IgD-negative memory B cell (primary cell): ENCODE data around the gene STK39. TPM values are rescaled to one million over a fixed set of nuclear protein-coding genes. Genes with fewer than 3 reads are reported as not detected.

Experiments
- H3K27ac Mint-ChIP-seq, 3 donors: one replicate each; pipeline ENCODE4 v1.8.0; 2020 to 2022; ENCODE audit warnings: mild to moderate bottlenecking in 3 of 3, mixed read lengths in 3 of 3, moderate library complexity in 1 of 3
- H3K27me3 Mint-ChIP-seq: one replicate; pipeline ENCODE4 v1.8.0; 2021; ENCODE audit warnings: mixed read lengths
- H3K36me3 Mint-ChIP-seq: one replicate; pipeline ENCODE4 v1.8.0; 2020; ENCODE audit warnings: mild to moderate bottlenecking, mixed read lengths
- H3K4me1 Mint-ChIP-seq, 3 donors: one replicate each; pipeline ENCODE4 v1.8.0; 2020 to 2022; ENCODE audit warnings: mixed read lengths in 3 of 3, mild to moderate bottlenecking in 1 of 3
- H3K4me3 Mint-ChIP-seq, 4 donors: one replicate each; pipeline ENCODE4 v1.8.0; 2020 to 2022; ENCODE audit warnings: mild to moderate bottlenecking in 4 of 4, mixed read lengths in 4 of 4, moderate library complexity in 3 of 4
- H3K9me3 Mint-ChIP-seq, 3 donors: one replicate each; pipeline ENCODE4 v1.8.0; 2020 to 2021; ENCODE audit warnings: mixed read lengths in 3 of 3, mild to moderate bottlenecking in 1 of 3
- polyA plus RNA-seq: library from polyadenylated mRNA; unstranded; fragments of 300-500 nt; fragmentation: Illumina TruSeq; gene quantifications from one replicate; pipeline ENCODE4 v1.2.3, GENCODE V29; 2021

STK39 gene
- polyA plus RNA-seq, 1 donor from 2014 or later = 1.6 TPM

DNA sequence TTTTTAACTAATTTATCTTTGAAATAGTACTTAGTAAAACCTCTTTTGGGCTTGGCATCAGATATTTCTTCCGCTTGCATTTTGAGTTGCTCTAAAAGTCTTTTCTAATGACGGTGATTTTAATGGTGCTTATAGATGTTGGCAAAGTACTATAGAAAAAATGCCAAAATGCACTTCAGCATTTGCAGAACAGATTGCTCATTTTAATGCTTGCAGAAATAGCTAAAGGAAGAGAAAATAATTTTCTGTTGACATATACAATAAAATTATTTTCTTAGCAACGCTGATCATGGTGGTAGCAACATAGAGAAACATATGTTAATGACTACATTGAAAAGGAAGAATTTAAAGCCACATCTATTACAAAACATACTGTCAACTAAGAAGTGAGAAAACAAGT is 170.7 kb downstream of the STK39 start:
- Mint-ChIP-seq H3K27me3 (no peaks in the 10 kb centered on the region), H3K4me3 (no peak overlapping the region), H3K27ac (no peak overlapping the region), H3K36me3 (peaks cover 14% of the 10 kb centered on the region), H3K4me1 (peaks cover 0 to 3% (median 1%) of the 10 kb centered on the region in 3 donors), H3K9me3 (no peaks in the 10 kb centered on the region)

- H3K4me3 Mint-ChIP-seq = no peak overlapping the region
- no peaks in the 10 kb centered on the region for H3K9me3 Mint-ChIP-seq
- peaks cover 18% of the 10 kb centered on the region for H3K36me3 Mint-ChIP-seq
- H3K27me3 Mint-ChIP-seq = no peaks in the 10 kb centered on the region
- H3K4me1 Mint-ChIP-seq = peaks cover 0 to 3% (median 1%) of the 10 kb centered on the region in 3 donors
- H3K27ac Mint-ChIP-seq = peak overlapping the region in 1 of 3 donors; percentile 43
Measured at GRCh38 chr2:168075446-168075845, 171.9 kb downstream of the STK39 start.

DNA sequence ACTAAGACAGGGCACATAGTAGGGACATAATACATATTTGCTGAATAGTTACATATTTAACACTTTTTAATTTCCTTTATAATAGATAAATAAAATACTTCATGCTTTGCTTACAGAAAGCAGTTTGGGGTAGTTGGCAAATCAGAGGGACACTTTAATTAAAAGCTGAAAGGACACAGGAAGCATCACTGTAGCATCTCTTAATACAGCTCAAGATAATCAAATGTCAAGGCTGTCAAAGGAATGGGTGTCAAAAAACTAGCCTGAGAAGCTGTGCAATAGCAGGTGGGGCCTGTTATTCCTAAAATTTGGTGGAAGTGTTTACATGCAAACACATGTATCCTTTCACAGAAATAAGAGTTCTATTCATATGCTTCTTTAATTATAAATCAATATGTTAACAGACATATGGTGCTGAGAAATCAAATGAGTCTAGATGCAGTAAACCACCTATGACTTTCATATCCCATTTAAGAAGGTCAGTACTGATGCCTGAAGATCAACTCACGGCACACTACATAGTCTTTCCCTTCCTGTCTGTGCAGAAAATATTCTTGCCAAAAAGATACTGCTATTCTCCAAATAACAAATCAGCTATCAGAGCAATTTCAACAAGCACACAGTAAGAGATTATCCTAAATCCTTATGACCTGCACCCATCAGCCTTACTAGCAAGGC is 174.6 kb downstream of the STK39 start:
- Mint-ChIP-seq H3K9me3 (no peaks in the 10 kb centered on the region), H3K27me3 (no peaks in the 10 kb centered on the region), H3K4me1 (no peaks in the 10 kb centered on the region), H3K27ac (no peak overlapping the region), H3K4me3 (no peak overlapping the region), H3K36me3 (peaks cover 16% of the 10 kb centered on the region)

DNA sequence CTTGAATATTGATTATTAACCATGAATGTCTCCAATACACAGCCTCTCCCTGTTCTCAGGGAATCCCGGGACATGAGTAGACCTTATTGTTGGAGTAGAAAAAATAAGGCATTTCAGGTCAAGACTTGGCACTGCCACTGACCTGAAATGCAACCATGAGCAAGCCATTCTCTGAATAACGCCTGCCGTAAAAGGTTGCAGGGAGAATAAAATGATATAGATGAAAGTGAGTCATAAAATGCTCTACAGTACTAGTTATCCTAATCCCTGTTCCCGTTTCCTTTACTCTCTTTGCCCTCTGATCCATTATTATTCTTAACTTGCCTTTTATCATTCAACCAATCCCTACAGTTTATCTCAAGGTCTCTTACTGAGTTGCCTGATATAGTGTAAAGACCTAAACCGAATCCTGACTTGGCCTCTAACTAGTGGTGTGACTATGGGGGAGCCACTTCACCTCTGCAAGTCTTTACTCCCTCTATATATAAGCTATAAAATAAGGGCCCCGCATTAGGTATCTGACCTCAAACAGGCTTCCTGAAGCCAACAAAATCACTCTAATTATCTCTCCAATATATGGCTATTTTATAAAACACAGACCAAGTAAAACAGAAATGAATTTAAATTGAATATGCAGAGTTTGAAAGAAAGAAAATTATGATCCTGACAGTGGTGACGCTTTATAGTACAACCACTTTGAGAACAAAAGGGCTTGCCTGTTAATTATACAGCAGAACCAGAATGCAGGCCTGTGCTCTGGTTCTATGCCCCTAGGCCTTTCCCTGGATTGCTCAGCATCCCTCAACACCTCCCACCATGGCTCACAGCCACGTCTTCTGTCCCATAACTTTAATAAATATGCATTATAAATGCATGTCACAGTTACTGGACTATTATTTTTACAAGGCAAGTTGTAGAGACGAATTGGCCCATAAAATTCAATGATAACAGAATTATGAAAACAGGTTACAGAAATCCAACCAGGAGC is 183.1 kb downstream of the STK39 start:
- Mint-ChIP-seq H3K27me3 (no peaks in the 10 kb centered on the region), H3K36me3 (peaks cover 22% of the 10 kb centered on the region), H3K9me3 (no peaks in the 10 kb centered on the region), H3K4me1 (no peaks in the 10 kb centered on the region), H3K27ac (no peak overlapping the region), H3K4me3 (no peak overlapping the region)

- Mint-ChIP-seq H3K9me3 (no peaks in the 10 kb centered on the region), H3K4me3 (no peak overlapping the region), H3K36me3 (peaks cover 20% of the 10 kb centered on the region), H3K27me3 (no peaks in the 10 kb centered on the region), H3K4me1 (no peaks in the 10 kb centered on the region), H3K27ac (no peak overlapping the region)
Measured at GRCh38 chr2:168062936-168063335, 184.5 kb downstream of the STK39 start.

GRCh38 chr2:168062054-168062453 is 185.3 kb downstream of the STK39 start:
- Mint-ChIP-seq H3K4me3 (no peak overlapping the region), H3K27me3 (no peaks in the 10 kb centered on the region), H3K9me3 (no peaks in the 10 kb centered on the region), H3K36me3 (peaks cover 13% of the 10 kb centered on the region), H3K4me1 (no peaks in the 10 kb centered on the region), H3K27ac (no peak overlapping the region)

GRCh38 chr2:168060986-168061750 is 186.2 kb downstream of the STK39 start:
- H3K4me3 Mint-ChIP-seq = no peak overlapping the region
- H3K9me3 Mint-ChIP-seq = no peaks in the 10 kb centered on the region
- H3K27ac Mint-ChIP-seq = no peak overlapping the region
- no peaks in the 10 kb centered on the region for H3K27me3 Mint-ChIP-seq
- peaks cover 13% of the 10 kb centered on the region for H3K36me3 Mint-ChIP-seq
- no peaks in the 10 kb centered on the region for H3K4me1 Mint-ChIP-seq

- Mint-ChIP-seq H3K27me3 (no peaks in the 10 kb centered on the region), H3K36me3 (peaks cover 13% of the 10 kb centered on the region), H3K27ac (no peak overlapping the region), H3K4me3 (no peak overlapping the region), H3K9me3 (no peaks in the 10 kb centered on the region), H3K4me1 (peaks cover 0 to under 1% (median 0%) of the 10 kb centered on the region in 3 donors)
Measured at GRCh38 chr2:168059758-168060157, 187.6 kb downstream of the STK39 start.

GRCh38 chr2:168058675-168059074 is 188.7 kb downstream of the STK39 start:
- Mint-ChIP-seq H3K27me3 (no peaks in the 10 kb centered on the region), H3K4me3 (no peak overlapping the region), H3K36me3 (peaks cover 15% of the 10 kb centered on the region), H3K27ac (no peak overlapping the region), H3K4me1 (peaks cover 0 to 1% (median 0%) of the 10 kb centered on the region in 3 donors), H3K9me3 (no peaks in the 10 kb centered on the region)

DNA sequence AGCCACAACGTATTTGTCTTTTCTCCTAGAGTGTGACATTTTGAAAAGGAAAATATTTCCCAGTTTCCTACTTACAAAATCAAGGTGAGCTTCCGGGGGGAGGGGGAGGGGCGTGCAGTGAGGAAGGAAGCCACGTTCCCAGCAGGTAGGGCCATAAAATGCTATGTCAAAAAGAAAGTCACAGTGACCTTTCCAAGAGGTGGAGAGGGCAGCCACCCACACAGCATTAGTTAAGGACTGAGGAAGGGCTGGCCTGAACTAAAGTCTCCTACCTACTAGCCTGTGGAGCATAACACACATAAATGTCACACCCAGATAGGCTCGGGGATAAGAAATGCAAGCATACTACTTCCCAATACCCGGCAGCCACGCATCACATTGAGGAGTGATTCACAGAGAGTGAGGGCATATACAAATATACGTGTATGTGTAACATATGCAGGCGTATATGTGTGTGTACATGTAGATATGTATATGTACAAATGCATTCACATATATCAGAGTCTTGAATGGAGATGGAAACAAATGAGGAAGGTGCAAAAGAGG is 191.1 kb downstream of the STK39 start:
- Mint-ChIP-seq H3K4me1 (peaks cover 0 to 1% (median 0%) of the 10 kb centered on the region in 3 donors), H3K4me3 (no peak overlapping the region), H3K27me3 (no peaks in the 10 kb centered on the region), H3K9me3 (no peaks in the 10 kb centered on the region), H3K27ac (no peak overlapping the region), H3K36me3 (peaks cover 12% of the 10 kb centered on the region)

DNA sequence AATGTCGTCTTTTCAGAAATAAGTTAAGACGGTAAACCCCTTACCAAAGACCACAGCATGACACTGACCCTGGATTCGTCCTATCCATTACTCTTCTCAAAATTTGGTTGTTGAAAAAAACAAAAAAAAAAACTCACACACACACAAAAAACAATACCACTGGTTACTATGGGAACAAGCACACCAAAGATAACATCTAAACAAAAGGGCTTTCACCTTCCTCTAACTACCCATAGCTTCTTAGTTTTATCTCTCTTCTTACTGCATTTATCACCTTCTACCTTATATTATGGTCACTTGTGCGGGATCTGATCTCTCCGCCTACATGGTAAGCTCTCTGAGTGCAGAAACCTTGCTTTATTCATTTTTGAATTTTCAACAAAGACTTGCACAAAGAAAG is 192.7 kb downstream of the STK39 start:
- Mint-ChIP-seq H3K4me3 (no peak overlapping the region), H3K4me1 (peaks cover 0 to 1% (median 0%) of the 10 kb centered on the region in 3 donors), H3K9me3 (no peaks in the 10 kb centered on the region), H3K27ac (no peak overlapping the region), H3K36me3 (peaks cover 8% of the 10 kb centered on the region), H3K27me3 (no peaks in the 10 kb centered on the region)

GRCh38 chr2:168053676-168054075 is 193.7 kb downstream of the STK39 start:
- Mint-ChIP-seq H3K4me1 (peaks cover 0 to 1% (median 0%) of the 10 kb centered on the region in 3 donors), H3K4me3 (no peak overlapping the region)

DNA sequence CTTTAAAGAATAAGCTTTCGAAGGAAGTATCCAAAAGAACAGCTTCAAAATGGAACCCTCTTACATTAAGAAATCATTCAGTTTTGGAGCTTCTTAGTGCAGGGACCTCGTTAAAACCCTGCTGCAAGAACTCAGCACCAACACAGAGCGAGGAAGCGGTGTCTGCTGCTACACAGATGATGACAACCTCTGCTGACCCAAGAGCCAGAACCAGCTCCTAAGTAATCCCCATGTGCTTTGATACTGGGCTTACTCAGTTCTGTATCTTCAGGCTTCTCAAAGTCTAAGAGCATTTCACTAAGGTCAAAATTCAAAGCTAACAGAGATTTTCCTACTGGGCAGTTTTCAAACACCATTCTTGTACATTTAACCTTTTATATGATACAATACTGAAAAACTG is 194.6 kb downstream of the STK39 start:
- Mint-ChIP-seq H3K27me3 (no peaks in the 10 kb centered on the region), H3K36me3 (peaks cover 11% of the 10 kb centered on the region), H3K27ac (no peak overlapping the region), H3K4me1 (peaks cover 0 to 1% (median 1%) of the 10 kb centered on the region in 3 donors), H3K4me3 (no peak overlapping the region), H3K9me3 (no peaks in the 10 kb centered on the region)

More at GRCh38 chr2:168053676-168054075, 193.7 kb downstream of the STK39 start:
- Mint-ChIP-seq H3K27me3 (no peaks in the 10 kb centered on the region), H3K27ac (no peak overlapping the region), H3K36me3 (peaks cover 9% of the 10 kb centered on the region), H3K9me3 (no peaks in the 10 kb centered on the region)

GRCh38 chr2:168050377-168050776 is 197.0 kb downstream of the STK39 start:
- Mint-ChIP-seq H3K4me3 (no peak overlapping the region), H3K9me3 (peaks cover 0 to 1% (median 0%) of the 10 kb centered on the region in 3 donors), H3K36me3 (peaks cover 11% of the 10 kb centered on the region), H3K27ac (no peak overlapping the region), H3K4me1 (peaks cover 0 to 1% (median 1%) of the 10 kb centered on the region in 3 donors), H3K27me3 (no peaks in the 10 kb centered on the region)
